Ishikawa (cell line): ENCODE data around the gene PSTPIP1.

Source experiments
- CEBPB ChIP-seq: IDR thresholded peaks from 2 replicates; pipeline ENCODE4 v1.6.1; 2012
- CREB1 ChIP-seq: IDR thresholded peaks from 2 replicates; pipeline ENCODE4 v1.6.1; 2012; ENCODE audit warnings: low read depth
- EGR1 ChIP-seq: IDR thresholded peaks from 2 replicates; pipeline ENCODE4 v1.6.1; 2012
- EP300 ChIP-seq: IDR thresholded peaks from 2 replicates; pipeline ENCODE4 v1.6.1; 2012; ENCODE audit warnings: borderline replicate concordance
- FOXM1 ChIP-seq: IDR thresholded peaks from 2 replicates; pipeline ENCODE4 v1.6.1; 2012; ENCODE audit warnings: low read depth, borderline replicate concordance
- MAX ChIP-seq: IDR thresholded peaks from 2 replicates; pipeline ENCODE4 v1.6.1; 2012
- NFIC ChIP-seq: IDR thresholded peaks from 2 replicates; pipeline ENCODE4 v1.6.1; 2012
- RAD21 ChIP-seq: IDR thresholded peaks from 2 replicates; pipeline ENCODE4 v1.6.1; 2012; ENCODE audit warnings: low read depth
- REST ChIP-seq: IDR thresholded peaks from 2 replicates; pipeline ENCODE4 v1.6.1; 2012; ENCODE audit warnings: low read depth, mild to moderate bottlenecking
- TAF1 ChIP-seq: IDR thresholded peaks from 2 replicates; pipeline ENCODE4 v1.6.1; 2012; ENCODE audit warnings: low read depth, mild to moderate bottlenecking
- TCF12 ChIP-seq: IDR thresholded peaks from 2 replicates; pipeline ENCODE4 v1.6.1; 2012; ENCODE audit warnings: low read depth
- TEAD4 ChIP-seq: IDR thresholded peaks from 2 replicates; pipeline ENCODE4 v1.6.1; 2012
- USF1 ChIP-seq: IDR thresholded peaks from 2 replicates; pipeline ENCODE4 v1.6.1; 2012
- YY1 ChIP-seq: IDR thresholded peaks from 2 replicates; pipeline ENCODE4 v1.6.1; 2012; ENCODE audit warnings: low read depth
- ZBTB7A ChIP-seq: IDR thresholded peaks from 2 replicates; pipeline ENCODE4 v1.6.1; 2012; ENCODE audit warnings: low read depth

PSTPIP1 gene

GRCh38 chr15:76962337-76963013 is 32.5 kb upstream of the PSTPIP1 start:
- no peak for TF ChIP-seq MAX
- no peak for TF ChIP-seq EGR1
- TF ChIP-seq RAD21 = no peak
- no peak for TF ChIP-seq USF1
- no peak for TF ChIP-seq TAF1
- no peak for TF ChIP-seq EP300
- TF ChIP-seq ZBTB7A = no peak
- TF ChIP-seq REST = no peak
- no peak for TF ChIP-seq NFIC
- TF ChIP-seq CEBPB = no peak
- no peak for TF ChIP-seq TCF12

GRCh38 chr15:76963596-76963995 is 31.3 kb upstream of the PSTPIP1 start:
- TF ChIP-seq USF1 (no peak), EP300 (no peak), REST (no peak), TCF12 (no peak), CEBPB (no peak), MAX (no peak), TEAD4 (no peak), YY1 (no peak), RAD21 (no peak), NFIC (no peak), CREB1 (no peak), TAF1 (no peak), ZBTB7A (no peak), FOXM1 (no peak), EGR1 (no peak)

GRCh38 chr15:76964157-76964556 is 30.8 kb upstream of the PSTPIP1 start:
- no peak for TF ChIP-seq MAX

GRCh38 chr15:76967067-76967466 is 27.9 kb upstream of the PSTPIP1 start:
- TF ChIP-seq CREB1 (no peak), RAD21 (no peak), TCF12 (no peak), EGR1 (no peak), TEAD4 (no peak), TAF1 (no peak), REST (no peak), FOXM1 (no peak), EP300 (no peak), ZBTB7A (no peak), MAX (no peak), YY1 (no peak), USF1 (no peak), NFIC (no peak), CEBPB (no peak)
